HG03159 (cell line): ENCODE data around the gene FBXL19.

ENCODE experiments used
- ATAC-seq: cut with Tn5 transposase; IDR thresholded peaks from one replicate; pipeline ENCODE4 v1.9.1; 2021; ENCODE audit warnings: mild to moderate bottlenecking, moderate library complexity; ENCODE audit not compliant: unreplicated experiment

The FBXL19 gene

GRCh38 chr16:30961384-30961783 lies 38.0 kb downstream of the FBXL19 start:
- no peak for ATAC-seq

GRCh38 chr16:30963925-30964511 lies 40.6 kb downstream of the FBXL19 start:
- ATAC-seq, result no peak

- ATAC-seq, result no peak
Measured at GRCh38 chr16:30964574-30965226, 41.3 kb downstream of the FBXL19 start.

GRCh38 chr16:30965436-30965835 lies 42.1 kb downstream of the FBXL19 start:
- no peak for ATAC-seq

GRCh38 chr16:30966033-30966619 lies 42.8 kb downstream of the FBXL19 start:
- no peak for ATAC-seq

GRCh38 chr16:30967795-30968194 lies 44.4 kb downstream of the FBXL19 start:
- no peak for ATAC-seq

GRCh38 chr16:30969246-30969842 lies 46.0 kb downstream of the FBXL19 start:
- no peak for ATAC-seq

- no peak for ATAC-seq
Measured at GRCh38 chr16:30971298-30971697, 47.9 kb downstream of the FBXL19 start.

GRCh38 chr16:30972872-30973271 lies 49.5 kb downstream of the FBXL19 start:
- ATAC-seq, result no peak

- ATAC-seq, result no peak
Measured at GRCh38 chr16:30974348-30974747, 51.0 kb downstream of the FBXL19 start.

GRCh38 chr16:30976486-30976885 lies 53.1 kb downstream of the FBXL19 start:
- ATAC-seq, result no peak

GRCh38 chr16:30977502-30977901 lies 54.1 kb downstream of the FBXL19 start:
- ATAC-seq, result no peak

- no peak for ATAC-seq
Measured at GRCh38 chr16:30979170-30980022, 56.0 kb downstream of the FBXL19 start.

GRCh38 chr16:30980023-30980371 lies 56.6 kb downstream of the FBXL19 start:
- ATAC-seq, result no peak

GRCh38 chr16:30980434-30980833 lies 57.1 kb downstream of the FBXL19 start:
- no peak for ATAC-seq

GRCh38 chr16:30980959-30981358 lies 57.6 kb downstream of the FBXL19 start:
- ATAC-seq, result no peak

GRCh38 chr16:30982548-30983288 lies 59.3 kb downstream of the FBXL19 start:
- no peak for ATAC-seq

- ATAC-seq, result no peak
Measured at GRCh38 chr16:30983289-30983889, 60.0 kb downstream of the FBXL19 start.

- ATAC-seq, result no peak
Measured at GRCh38 chr16:30983898-30984610, 60.7 kb downstream of the FBXL19 start.
